SK-N-SH (cell line): Measurements from ENCODE around the gene ZNF516.

Experiments
- CTCF ChIP-seq: fragments of 200-600 bp; sonication (generic); IDR thresholded peaks from 2 replicates; pipeline ENCODE4 v1.6.1; 2017; ENCODE audit warnings: antibody characterized with exemption, mild to moderate bottlenecking, moderate library complexity
- FOXM1 ChIP-seq: IDR thresholded peaks from 2 replicates; pipeline ENCODE4 v1.4.0; 2012; ENCODE audit warnings: low read depth, mild to moderate bottlenecking
- PBX3 ChIP-seq: IDR thresholded peaks from 2 replicates; pipeline ENCODE4; 2012
- POLR2AphosphoS5 ChIP-seq: IDR thresholded peaks from 2 replicates; pipeline ENCODE4 v1.6.1; 2012; ENCODE audit warnings: low read depth, low read length
- TF ChIP-seq, protein P1 (sequence below): IDR thresholded peaks from 2 replicates; pipeline ENCODE4 v1.4.0; 2012; ENCODE audit warnings: low read depth

- TF ChIP-seq PBX3: no peak
- no peak for TF ChIP-seq POLR2AphosphoS5
- TF ChIP-seq CTCF: no peak
- TF ChIP-seq FOXM1: no peak
- TF ChIP-seq, protein P1, sequence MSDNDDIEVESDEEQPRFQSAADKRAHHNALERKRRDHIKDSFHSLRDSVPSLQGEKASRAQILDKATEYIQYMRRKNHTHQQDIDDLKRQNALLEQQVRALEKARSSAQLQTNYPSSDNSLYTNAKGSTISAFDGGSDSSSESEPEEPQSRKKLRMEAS: no peak
These were observed 104.0 kb downstream of the ZNF516 start for GRCh38 chr18:76391038-76391437.
